GM18502 (cell line): Measurements from ENCODE around the gene NDFIP1.
"Not testable (repeated sequence)": the region's sequence is repeated elsewhere in the genome, so short reads cannot be mapped to it uniquely, and the experiment has no call there.

ENCODE experiments used
- ATAC-seq: cut with Tn5 transposase; IDR thresholded peaks from one replicate; pipeline ENCODE4 v1.9.1; 2021; ENCODE audit warnings: mild to moderate bottlenecking; ENCODE audit not compliant: unreplicated experiment, poor library complexity

Gene NDFIP1

DNA sequence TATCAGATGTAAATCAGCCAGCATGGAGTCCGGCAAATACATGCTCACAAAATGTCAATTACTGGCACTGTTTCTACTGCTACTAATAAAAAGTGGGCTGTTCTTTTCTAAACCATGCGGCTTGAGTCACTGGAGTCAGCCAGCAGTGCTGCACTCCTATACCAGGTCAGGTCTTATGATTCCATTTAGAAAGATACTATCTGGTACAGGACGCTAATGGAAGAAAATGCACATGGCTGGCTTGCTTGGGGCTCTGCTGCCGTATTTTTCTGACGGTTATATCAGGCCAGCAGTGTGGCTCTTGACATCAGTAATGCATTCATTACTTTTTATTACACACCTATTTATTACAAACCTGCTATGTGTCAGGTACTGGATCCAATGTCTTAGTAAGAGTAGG lies 74.3 kb downstream of the NDFIP1 start:
- ATAC-seq, result no peak

DNA sequence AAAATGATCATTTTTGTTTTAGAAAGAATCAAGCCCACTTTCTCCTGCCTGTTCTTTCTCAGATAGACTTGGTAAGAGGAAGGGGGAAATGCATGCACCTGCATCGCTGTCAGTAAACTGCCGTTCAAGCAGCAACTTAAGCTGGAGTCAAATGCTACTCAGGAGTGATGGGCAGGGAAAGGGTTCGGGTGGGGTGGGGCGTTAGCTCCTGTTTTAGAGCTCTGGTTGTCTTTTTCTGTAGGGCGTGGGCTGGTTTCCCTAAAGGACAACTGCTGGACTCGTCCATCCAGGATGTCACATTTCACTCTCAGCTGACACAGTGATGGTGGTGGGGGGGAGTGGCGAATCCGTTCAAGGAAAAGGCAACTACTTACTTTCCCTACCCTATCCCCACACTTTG lies 75.0 kb downstream of the NDFIP1 start:
- no peak for ATAC-seq

DNA sequence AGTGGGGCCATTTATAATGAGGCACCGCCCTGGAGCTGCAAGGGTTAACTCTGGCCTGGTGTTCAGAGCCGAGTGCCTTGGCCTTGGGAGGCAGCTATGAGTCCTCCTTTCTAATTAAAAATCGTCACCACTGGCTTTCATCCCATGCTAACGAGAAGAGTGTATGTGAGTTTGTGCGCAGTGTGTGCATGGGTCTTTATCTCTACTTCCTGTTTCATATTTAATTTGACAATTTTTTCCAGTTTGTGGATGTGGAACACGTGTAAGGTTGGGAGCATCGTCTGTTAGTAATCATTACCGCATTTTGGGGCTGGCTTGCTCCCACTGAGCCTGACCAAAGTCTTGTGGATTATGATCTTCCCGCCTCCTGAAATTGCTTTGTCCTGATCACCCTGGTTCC lies 76.4 kb downstream of the NDFIP1 start:
- no peak for ATAC-seq

DNA sequence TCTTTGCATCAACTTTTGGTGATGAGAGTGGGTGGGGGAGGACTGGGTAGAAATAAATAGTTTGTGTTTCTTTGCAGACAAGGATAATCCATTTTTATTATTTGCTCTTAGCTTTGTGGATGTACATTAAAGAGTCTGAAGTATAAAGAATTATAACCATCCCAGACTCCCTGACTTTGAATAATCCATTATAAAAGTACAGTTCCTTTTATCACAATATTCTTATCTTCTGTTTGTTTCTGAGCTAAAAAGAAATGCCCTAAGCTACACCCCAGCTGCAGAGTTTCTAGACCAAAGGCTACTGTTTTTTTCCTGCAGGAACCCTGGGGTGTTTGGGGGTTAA lies 77.9 kb downstream of the NDFIP1 start:
- no peak for ATAC-seq

DNA sequence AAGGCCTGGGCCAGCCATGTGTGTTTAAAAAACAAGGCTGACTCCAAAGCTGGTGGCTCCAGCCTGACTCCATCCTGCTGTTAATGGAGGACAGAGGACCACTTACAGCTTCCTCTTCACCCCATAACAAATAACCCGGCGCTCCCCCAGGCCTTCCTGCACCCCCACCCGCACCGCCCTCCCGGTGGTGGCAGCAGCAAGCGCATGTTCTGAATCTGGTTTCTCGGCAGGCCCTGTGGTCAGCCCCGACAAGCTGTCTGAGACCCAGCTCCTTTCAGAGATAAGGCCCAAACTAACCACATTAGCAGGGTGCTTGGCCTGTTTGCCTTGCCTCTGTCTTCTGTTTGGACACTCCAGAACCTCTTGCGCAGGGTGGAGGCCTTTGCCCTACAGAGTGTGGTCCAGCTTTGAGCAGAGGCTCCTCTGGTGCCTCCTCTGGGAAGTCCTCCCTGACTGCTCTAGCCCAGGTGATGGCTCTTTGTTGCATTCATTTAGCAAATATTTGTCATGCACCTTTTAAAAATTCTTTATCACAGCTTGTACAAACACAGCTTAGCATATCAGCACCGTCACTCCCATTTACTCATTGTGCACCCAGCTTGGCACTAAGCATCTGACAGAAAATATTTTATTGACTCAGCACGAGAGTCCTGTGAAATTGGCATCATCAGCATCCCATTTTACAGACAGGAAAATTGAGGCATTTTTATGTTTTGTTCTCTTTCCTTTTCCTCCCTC lies 78.4 kb downstream of the NDFIP1 start:
- ATAC-seq, result no peak

DNA sequence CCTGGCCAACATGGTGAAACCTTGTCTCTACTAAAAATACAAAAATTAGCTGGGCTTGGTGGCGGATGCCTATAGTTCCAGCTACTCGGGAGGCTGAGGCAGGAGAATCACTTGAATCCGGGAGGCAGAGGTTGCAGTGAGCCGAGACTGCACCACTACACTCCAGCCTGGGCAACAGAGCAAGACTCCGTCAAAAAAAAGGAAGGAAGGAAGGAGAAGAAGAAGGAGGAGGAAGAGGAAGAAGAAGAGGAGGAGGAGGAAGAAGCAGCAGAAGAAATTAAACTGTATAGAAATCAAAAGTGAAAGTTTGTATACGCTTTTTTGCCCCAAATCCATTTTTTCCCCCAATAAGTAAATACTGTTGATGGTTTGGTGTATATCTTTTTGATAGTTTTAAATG lies 80.1 kb downstream of the NDFIP1 start:
- ATAC-seq, result not testable (repeated sequence)

DNA sequence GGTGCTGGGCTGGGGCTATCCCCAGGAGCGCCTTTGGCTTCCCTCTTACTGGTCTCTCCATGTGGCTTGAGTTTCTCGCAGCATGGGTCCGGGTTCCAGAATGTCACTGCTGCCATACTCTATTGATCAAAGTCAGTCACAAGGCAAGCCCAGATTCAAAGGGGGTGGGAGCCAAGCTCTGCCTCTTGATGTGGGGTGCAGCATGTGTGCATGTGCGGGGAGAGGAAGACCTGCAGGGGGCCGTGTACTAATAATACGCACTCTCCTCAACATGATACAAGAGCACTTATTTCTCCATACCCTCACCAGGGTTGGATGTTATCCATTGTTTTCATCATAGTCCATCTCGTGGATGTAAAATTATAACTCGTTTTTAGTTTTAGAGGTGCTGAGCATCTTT lies 81.2 kb downstream of the NDFIP1 start:
- ATAC-seq, result no peak

DNA sequence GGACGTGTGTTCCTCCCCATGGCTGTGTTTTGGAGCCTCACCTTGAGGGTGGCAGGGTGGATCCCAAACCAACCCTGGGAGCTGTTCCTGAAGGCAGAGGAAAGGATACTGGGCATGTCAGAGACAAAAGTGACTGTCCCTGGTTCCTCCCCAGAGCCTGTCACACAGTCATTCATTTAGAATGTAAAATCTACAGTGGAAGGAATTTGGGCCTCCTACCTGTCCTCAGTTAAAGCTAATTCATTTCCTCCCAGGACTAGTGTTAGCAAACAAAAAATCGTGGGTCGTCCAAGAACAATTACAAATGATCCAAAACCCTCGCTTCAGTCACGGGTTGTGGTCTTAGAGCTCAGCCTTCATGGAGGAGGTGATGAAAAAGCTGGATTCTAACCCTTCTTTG lies 83.2 kb downstream of the NDFIP1 start:
- ATAC-seq, result no peak

DNA sequence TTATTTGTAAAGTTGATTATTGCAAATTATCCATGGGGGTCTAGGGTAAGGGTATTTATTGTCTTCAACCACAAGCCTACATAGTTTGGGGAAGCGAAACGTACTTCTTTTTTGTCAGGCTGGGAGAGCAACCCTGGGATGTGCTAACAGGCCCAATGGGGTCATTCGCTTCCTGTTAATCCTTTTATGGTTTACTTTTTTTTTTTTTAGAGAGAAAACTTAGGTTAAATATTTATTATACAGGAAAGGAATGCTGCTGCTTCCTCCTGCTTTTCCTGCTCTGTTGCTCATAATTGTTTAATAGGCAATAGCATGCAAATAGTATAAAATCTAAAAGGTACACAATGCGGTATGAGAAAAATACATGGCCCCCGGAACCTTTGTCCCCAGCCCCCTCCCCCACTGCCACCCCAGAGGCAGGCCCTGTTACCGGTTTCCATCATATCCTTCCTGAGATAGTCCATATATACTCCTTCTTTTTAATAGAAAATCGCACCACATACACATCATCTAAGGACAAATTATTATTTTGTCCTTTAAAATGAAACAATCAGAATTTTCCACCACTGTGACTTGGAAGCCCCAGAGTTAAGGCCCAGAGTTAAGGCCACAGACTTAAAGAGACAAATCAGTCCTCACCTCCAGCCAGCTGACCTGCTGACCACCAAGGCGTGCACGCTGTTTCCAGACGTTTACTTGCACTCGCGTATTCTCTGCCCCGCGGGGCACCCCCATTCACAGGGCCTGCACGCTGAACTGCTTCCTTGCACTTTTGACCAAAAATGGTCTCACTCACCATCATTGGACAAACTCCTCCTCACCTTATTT lies 83.9 kb downstream of the NDFIP1 start:
- ATAC-seq, result no peak

DNA sequence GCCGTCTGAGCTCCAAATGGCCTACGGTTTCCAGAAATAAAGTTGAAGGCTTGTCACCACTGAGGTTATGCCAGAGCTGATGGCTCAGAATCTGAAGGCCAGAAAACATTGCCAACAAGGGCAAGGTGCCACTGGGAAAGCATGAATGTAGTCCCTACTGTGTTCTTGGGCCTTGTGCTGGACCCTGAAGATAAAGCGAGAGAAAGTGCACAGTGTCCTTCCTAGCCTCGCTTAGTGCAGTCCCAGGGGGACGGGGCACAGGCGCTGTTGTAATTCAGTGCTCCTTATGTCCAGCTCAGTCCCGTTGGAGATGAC lies 84.5 kb downstream of the NDFIP1 start:
- no peak for ATAC-seq

DNA sequence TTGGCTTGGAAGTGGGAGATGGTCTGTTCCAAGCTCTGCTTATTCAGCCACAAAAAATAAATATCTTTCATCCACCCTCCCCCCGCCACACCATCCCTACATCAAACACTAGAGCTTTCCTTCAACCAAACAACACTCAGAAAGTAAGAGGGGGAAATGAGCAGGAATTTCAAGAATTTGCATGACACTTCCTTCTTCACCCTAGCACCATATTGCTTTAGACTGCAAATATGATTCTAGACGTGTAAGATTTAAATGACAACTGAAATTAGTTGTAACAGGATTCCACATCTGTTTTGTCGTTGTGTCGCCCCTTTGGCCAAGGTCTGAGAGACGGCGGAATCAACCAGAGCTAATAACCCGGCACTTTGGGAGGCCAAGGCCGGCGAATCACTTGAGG lies 88.5 kb downstream of the NDFIP1 start:
- no peak for ATAC-seq

DNA sequence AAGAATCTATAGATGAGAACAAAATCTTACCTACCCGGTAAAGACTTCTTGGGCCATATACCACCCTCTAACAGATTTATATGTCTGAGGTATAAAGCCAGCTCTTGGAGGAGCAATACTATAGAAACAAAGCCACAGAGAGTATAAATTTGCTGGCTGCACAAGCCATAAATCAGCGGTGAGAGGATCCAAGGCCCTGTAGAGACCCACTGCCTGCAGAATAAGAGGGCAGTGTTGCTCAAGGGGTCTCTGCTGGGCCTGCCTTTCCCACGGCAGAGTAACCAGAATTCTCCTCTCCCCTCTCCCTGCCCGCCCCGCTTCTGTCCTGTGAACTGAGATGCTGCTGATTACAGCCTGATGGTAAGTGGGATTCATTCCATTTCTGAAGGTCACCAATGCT lies 89.2 kb downstream of the NDFIP1 start:
- ATAC-seq, result no peak

DNA sequence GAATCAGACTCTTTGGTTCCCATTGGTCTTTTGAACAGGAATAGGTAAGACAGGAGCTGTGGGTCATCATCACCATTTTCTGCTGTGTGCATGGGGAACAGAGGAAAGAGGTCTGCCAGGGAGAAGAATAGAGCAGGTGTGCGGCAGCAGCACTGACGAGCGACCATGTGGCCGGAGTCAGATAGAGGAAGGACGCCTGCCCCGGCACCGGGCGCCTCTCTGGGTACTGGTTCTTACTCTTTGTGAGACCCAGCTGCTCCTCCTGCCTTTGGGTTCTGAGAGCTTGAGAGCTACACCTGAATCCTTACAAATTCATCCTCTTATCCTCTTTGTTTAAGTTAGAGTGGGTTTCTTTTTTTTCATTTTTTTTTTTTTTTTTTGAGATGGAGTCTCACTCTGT lies 90.8 kb downstream of the NDFIP1 start:
- ATAC-seq, result no peak

DNA sequence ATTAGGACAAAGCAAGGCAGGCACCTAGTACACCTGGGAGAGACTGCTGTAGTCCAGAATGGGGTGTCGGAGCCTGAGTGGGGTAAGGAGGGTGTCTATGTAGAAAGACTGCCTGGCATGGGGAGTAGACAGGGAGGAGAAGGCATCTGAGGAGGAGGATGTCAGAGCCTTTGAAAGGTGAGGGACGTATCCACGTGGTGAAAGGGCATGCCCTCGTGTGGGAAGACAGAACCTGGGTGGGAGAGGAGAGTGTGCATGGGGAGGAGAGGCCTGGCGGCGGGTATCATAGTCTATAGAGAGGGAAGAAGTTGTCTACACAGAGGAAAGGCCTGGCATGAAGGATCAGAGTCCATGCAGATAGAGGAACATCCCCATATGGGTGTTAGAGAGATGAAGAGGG lies 91.8 kb downstream of the NDFIP1 start:
- ATAC-seq, result no peak

DNA sequence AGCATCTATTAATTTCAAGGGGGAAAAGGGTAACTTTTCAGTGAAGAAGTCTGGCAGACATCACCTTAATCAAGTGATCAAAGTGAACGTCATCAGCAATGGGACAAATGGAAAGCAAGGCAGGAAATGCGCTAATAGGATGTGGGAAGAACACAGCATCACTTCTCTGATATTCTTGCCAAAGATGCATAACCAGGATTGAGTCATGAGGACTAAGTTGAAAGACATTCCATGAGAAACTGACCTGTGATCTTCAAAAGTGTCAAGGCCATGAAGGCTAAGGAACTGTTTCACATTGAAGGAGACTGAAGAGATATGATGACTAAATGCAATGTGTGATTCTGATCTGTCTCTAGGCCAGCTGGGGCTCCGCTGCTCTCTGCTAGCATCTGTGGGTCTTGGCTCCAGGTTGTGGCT lies 92.9 kb downstream of the NDFIP1 start:
- ATAC-seq, result no peak

DNA sequence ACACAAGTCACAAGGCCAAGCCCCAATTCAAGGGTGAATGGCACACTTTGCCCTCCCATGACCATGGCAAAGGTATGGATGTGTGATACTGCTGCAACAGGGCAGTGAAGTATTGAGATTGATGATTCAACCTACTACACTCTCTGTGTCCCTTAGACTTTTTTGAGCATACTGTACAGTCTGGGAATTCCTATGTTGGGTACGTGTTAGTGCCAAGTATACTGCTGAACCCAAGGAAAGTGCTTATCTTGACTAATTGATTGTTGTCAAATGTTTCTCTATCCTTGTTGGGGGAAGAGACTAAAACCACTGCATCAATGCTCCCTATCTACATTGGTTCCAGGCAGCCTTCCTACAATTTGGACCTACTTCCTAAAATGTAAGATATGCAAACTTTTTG lies 93.7 kb downstream of the NDFIP1 start:
- ATAC-seq, result no peak
